GM23338 (cell line): ENCODE measurements around the gene GLUL. TPM values are rescaled to one million over a fixed set of nuclear protein-coding genes. Genes with fewer than 3 reads are reported as not detected.

Experiments
- ATAC-seq: fragments of 200-7000 bp; cut with Tn5 transposase; 3 replicates; pipeline ENCODE4 v1.9.1; 2020
- DNase-seq: peaks from one replicate; pipeline ENCODE4 v3.0.0-alpha.2; 2015; ENCODE audit warnings: low spot score
- H2AFZ ChIP-seq: fragments of 200-600 bp; sonication (generic); 2 replicates; pipeline ENCODE4 v1.8.0; 2016; ENCODE audit warnings: antibody characterized with exemption, mild to moderate bottlenecking, moderate library complexity
- H3F3A ChIP-seq: fragments of 200-600 bp; sonication (generic); replicated peaks from 2 replicates; pipeline ENCODE4 v1.8.0; 2017; ENCODE audit warnings: antibody characterized with exemption, mixed run types, low read depth
- H3K27ac ChIP-seq: fragments of 200-600 bp; sonication (generic); 2 replicates; pipeline ENCODE4 v1.6.1; 2016; ENCODE audit warnings: low read depth
- H3K27me3 ChIP-seq: fragments of 200-600 bp; sonication (generic); 2 replicates; pipeline ENCODE4 v1.8.0; 2016; ENCODE audit warnings: mild to moderate bottlenecking, mixed run types, moderate library complexity; ENCODE audit not compliant: insufficient read depth
- H3K36me3 ChIP-seq: fragments of 200-600 bp; sonication (generic); 2 replicates; pipeline ENCODE4 v1.8.0; 2016; ENCODE audit warnings: mild to moderate bottlenecking; ENCODE audit not compliant: insufficient read depth
- H3K4me1 ChIP-seq: fragments of 200-600 bp; sonication (generic); 2 replicates; pipeline ENCODE4 v1.8.0; 2016; ENCODE audit warnings: mild to moderate bottlenecking, moderate library complexity; ENCODE audit not compliant: insufficient read depth
- H3K4me2 ChIP-seq: fragments of 200-600 bp; sonication (generic); 2 replicates; pipeline ENCODE4 v1.7.1; 2017; ENCODE audit warnings: mixed run types
- H3K4me3 ChIP-seq: fragments of 200-600 bp; sonication (generic); 2 replicates; pipeline ENCODE4 v1.6.1; 2016; ENCODE audit warnings: mixed run types
- H3K79me2 ChIP-seq: fragments of 200-600 bp; sonication (generic); replicated peaks from 2 replicates; pipeline ENCODE4 v1.8.0; 2017; ENCODE audit warnings: mild to moderate bottlenecking; ENCODE audit not compliant: insufficient read depth
- H3K9me2 ChIP-seq: fragments of 200-600 bp; sonication (generic); 2 replicates; pipeline ENCODE4 v1.8.0; 2017; ENCODE audit not compliant: insufficient read depth
- H4K20me1 ChIP-seq: fragments of 200-600 bp; sonication (generic); replicated peaks from 2 replicates; pipeline ENCODE4 v1.8.0; 2017; ENCODE audit warnings: mild to moderate bottlenecking; ENCODE audit not compliant: insufficient read depth
- H3K27ac Mint-ChIP-seq: 2 replicates; pipeline ENCODE4 v1.8.0; 2020; ENCODE audit warnings: inconsistent platforms, mild to moderate bottlenecking, moderate library complexity, mixed read lengths
- H3K27me3 Mint-ChIP-seq: 3 replicates; pipeline ENCODE4 v1.8.0; 2022; ENCODE audit warnings: low read depth, mild to moderate bottlenecking, moderate library complexity, mixed read lengths, inconsistent platforms; ENCODE audit not compliant: insufficient read depth, poor library complexity
- H3K36me3 Mint-ChIP-seq: 3 replicates; pipeline ENCODE4 v1.8.0; 2021; ENCODE audit warnings: low read depth, mild to moderate bottlenecking, inconsistent platforms, moderate library complexity, mixed read lengths
- H3K4me1 Mint-ChIP-seq: 3 replicates; pipeline ENCODE4 v1.8.0; 2020; ENCODE audit warnings: mild to moderate bottlenecking, inconsistent platforms, mixed read lengths
- H3K4me3 Mint-ChIP-seq: 3 replicates; pipeline ENCODE4 v1.8.0; 2021; ENCODE audit warnings: moderate library complexity, mild to moderate bottlenecking, inconsistent platforms, mixed read lengths
- H3K9me3 Mint-ChIP-seq: 3 replicates; pipeline ENCODE4 v1.8.0; 2020; ENCODE audit warnings: moderate library complexity, mild to moderate bottlenecking, inconsistent platforms, mixed read lengths
- EZH2 ChIP-seq: fragments of 200-600 bp; sonication (generic); IDR thresholded peaks from one replicate; pipeline ENCODE4 v1.8.0; 2017; ENCODE audit warnings: antibody characterized with exemption, mild to moderate bottlenecking, low read depth; ENCODE audit not compliant: unreplicated experiment
- EZH2phosphoT487 ChIP-seq: fragments of 200-600 bp; sonication (generic); IDR thresholded peaks from one replicate; pipeline ENCODE4 v1.8.1; 2018; ENCODE audit warnings: antibody characterized with exemption; ENCODE audit not compliant: unreplicated experiment
- polyA plus RNA-seq: library from polyadenylated mRNA; unstranded; fragments of >200 nt; fragmentation: Nextera tagmentation; extraction: Ambion mirVana; gene quantifications from 2 replicates; pipeline ENCODE4 v1.2.1, GENCODE V29; 2016
- total RNA-seq: library from RNA; depleted of rRNA; stranded (reverse); fragments of >200 nt; shearing (Covaris generic); gene quantifications from 2 replicates; pipeline ENCODE4 v1.2.3, GENCODE V29; 2014
- TF ChIP-seq, protein P1 (sequence below), 2 experiments: fragments of 200-600 bp in 1 of 2; sonication (generic) in 1 of 2; conservative IDR thresholded peaks; 2 replicates each; pipeline versions ENCODE4 v1.5.1 to v1.6.1; 2016 to 2017; ENCODE audit warnings: antibody characterized with exemption in 2 of 2, low read depth in 2 of 2, mild to moderate bottlenecking in 2 of 2, moderate library complexity in 1 of 2
- TF ChIP-seq, protein P2 (sequence below): fragments of 250-450 bp; sonication (Bioruptor Pico); IDR thresholded peaks from 2 replicates; pipeline ENCODE4 v1.5.0; 2020; ENCODE audit warnings: mild to moderate bottlenecking, moderate library complexity

The GLUL gene
- total and polyA plus RNA-seq, 2 experiments from 2014 or later = 254 to 356 TPM

DNA sequence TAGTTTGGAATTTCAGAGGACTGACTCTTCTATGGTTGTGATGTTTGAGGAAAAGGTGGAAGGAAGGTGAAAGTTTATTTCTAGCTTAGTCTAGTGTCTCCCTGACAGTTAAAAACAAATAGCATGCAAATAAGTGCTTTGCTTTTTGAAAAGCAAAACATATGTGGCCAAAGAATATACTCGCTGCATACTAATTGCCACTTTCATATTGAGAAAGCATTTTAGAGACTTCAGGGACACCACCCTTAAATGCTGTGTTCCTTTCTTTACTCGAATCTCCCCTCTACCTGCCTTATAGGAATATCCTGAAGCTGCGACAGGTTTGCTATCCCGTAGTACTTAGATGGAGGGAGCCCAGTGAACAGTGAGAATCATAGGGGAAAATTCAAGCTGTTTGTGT lies 23.2 kb downstream of the GLUL start:
- DNase-seq (no peak), ATAC-seq (no peak)
- Histone ChIP-seq H3K4me3 (no peak overlapping the region), H3K27me3 (no peaks in the 10 kb centered on the region), H2AFZ (no peak overlapping the region), H4K20me1 (no peaks in the 10 kb centered on the region), H3K4me1 (peaks cover 1% of the 10 kb centered on the region; the same call in 1 of the 2 replicates), H3K36me3 (no peaks in the 10 kb centered on the region), H3K4me2 (no peak overlapping the region), H3K27ac (no peak overlapping the region), H3F3A (no peaks in the 10 kb centered on the region), H3K9me2 (peaks cover 13% of the 10 kb centered on the region; the same call in 1 of the 2 replicates), H3K79me2 (no peaks in the 10 kb centered on the region)
- TF ChIP-seq EZH2 (no peak), EZH2phosphoT487 (no peak)
- TF ChIP-seq, protein P1, sequence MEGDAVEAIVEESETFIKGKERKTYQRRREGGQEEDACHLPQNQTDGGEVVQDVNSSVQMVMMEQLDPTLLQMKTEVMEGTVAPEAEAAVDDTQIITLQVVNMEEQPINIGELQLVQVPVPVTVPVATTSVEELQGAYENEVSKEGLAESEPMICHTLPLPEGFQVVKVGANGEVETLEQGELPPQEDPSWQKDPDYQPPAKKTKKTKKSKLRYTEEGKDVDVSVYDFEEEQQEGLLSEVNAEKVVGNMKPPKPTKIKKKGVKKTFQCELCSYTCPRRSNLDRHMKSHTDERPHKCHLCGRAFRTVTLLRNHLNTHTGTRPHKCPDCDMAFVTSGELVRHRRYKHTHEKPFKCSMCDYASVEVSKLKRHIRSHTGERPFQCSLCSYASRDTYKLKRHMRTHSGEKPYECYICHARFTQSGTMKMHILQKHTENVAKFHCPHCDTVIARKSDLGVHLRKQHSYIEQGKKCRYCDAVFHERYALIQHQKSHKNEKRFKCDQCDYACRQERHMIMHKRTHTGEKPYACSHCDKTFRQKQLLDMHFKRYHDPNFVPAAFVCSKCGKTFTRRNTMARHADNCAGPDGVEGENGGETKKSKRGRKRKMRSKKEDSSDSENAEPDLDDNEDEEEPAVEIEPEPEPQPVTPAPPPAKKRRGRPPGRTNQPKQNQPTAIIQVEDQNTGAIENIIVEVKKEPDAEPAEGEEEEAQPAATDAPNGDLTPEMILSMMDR (conservative IDR thresholded peaks at IDR 0.05; ENCODE audit: low read depth in 2 of 2) = no peak
- TF ChIP-seq, protein P2, sequence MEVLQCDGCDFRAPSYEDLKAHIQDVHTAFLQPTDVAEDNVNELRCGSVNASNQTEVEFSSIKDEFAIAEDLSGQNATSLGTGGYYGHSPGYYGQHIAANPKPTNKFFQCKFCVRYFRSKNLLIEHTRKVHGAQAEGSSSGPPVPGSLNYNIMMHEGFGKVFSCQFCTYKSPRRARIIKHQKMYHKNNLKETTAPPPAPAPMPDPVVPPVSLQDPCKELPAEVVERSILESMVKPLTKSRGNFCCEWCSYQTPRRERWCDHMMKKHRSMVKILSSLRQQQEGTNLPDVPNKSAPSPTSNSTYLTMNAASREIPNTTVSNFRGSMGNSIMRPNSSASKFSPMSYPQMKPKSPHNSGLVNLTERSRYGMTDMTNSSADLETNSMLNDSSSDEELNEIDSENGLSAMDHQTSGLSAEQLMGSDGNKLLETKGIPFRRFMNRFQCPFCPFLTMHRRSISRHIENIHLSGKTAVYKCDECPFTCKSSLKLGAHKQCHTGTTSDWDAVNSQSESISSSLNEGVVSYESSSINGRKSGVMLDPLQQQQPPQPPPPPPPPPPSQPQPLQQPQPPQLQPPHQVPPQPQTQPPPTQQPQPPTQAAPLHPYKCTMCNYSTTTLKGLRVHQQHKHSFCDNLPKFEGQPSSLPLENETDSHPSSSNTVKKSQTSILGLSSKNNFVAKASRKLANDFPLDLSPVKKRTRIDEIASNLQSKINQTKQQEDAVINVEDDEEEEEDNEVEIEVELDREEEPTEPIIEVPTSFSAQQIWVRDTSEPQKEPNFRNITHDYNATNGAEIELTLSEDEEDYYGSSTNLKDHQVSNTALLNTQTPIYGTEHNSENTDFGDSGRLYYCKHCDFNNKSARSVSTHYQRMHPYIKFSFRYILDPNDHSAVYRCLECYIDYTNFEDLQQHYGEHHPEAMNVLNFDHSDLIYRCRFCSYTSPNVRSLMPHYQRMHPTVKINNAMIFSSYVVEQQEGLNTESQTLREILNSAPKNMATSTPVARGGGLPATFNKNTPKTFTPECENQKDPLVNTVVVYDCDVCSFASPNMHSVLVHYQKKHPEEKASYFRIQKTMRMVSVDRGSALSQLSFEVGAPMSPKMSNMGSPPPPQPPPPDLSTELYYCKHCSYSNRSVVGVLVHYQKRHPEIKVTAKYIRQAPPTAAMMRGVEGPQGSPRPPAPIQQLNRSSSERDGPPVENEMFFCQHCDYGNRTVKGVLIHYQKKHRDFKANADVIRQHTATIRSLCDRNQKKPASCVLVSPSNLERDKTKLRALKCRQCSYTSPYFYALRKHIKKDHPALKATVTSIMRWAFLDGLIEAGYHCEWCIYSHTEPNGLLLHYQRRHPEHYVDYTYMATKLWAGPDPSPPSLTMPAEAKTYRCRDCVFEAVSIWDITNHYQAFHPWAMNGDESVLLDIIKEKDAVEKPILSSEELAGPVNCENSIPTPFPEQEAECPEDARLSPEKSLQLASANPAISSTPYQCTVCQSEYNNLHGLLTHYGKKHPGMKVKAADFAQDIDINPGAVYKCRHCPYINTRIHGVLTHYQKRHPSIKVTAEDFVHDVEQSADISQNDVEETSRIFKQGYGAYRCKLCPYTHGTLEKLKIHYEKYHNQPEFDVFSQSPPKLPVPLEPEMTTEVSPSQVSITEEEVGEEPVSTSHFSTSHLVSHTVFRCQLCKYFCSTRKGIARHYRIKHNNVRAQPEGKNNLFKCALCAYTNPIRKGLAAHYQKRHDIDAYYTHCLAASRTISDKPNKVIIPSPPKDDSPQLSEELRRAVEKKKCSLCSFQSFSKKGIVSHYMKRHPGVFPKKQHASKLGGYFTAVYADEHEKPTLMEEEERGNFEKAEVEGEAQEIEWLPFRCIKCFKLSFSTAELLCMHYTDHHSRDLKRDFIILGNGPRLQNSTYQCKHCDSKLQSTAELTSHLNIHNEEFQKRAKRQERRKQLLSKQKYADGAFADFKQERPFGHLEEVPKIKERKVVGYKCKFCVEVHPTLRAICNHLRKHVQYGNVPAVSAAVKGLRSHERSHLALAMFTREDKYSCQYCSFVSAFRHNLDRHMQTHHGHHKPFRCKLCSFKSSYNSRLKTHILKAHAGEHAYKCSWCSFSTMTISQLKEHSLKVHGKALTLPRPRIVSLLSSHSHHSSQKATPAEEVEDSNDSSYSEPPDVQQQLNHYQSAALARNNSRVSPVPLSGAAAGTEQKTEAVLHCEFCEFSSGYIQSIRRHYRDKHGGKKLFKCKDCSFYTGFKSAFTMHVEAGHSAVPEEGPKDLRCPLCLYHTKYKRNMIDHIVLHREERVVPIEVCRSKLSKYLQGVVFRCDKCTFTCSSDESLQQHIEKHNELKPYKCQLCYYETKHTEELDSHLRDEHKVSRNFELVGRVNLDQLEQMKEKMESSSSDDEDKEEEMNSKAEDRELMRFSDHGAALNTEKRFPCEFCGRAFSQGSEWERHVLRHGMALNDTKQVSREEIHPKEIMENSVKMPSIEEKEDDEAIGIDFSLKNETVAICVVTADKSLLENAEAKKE (CRISPR knock-in tag) = no peak
- Mint-ChIP-seq H3K27ac (no peak overlapping the region), H3K36me3 (no peaks in the 10 kb centered on the region), H3K4me3 (no peak overlapping the region), H3K9me3 (no peaks in the 10 kb centered on the region), H3K4me1 (peaks cover 5% of the 10 kb centered on the region; the same call in 2 of the 3 replicates), H3K27me3 (no peaks in the 10 kb centered on the region)
